ENCODE data around the gene TIMM44.
"Not testable (repeated sequence)": the region's sequence is repeated elsewhere in the genome, so short reads cannot be mapped to it uniquely, and the experiment has no call there.

TIMM44 gene

DNA sequence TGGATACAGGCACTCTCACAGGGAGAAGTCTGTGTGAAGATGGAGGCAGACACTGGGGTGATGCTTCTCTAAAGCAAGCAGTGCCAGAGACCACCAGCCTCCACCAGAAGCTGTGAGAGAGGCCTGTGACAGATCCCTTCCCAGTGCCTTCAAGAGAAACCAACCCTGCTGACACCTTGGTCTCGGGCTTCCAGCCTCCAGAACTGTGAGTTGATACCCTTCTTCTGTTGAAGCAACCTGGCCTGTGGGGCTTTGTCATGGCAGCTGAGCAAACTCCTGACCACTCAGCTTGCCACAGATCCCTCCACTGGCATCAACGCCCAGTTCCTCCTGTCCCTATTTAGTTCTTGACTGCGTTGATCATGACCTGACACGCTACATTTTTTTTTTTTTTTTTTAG lies 33.0 kb upstream of the TIMM44 start:
- no peak for DNase-seq

DNA sequence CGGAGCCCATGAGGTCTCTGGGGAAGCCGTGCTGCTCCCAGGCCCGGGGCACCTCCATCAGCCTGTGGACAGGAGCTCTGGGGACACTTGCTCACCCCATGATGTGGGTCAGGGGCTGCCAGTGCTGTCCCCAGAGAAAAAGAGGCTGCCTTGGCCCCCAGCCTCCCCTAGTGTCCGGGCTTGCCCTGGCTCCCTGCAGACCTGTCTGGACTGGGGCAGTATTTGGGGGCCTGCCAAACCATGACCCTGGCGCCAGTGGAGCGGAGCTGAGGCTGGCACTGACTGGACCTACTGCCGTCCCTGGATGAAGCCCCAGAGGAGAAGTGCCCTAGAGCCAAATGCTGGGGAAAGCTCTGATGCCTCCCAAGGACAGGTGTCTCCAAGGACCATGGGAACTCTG lies 31.6 kb upstream of the TIMM44 start:
- no peak for DNase-seq

DNA sequence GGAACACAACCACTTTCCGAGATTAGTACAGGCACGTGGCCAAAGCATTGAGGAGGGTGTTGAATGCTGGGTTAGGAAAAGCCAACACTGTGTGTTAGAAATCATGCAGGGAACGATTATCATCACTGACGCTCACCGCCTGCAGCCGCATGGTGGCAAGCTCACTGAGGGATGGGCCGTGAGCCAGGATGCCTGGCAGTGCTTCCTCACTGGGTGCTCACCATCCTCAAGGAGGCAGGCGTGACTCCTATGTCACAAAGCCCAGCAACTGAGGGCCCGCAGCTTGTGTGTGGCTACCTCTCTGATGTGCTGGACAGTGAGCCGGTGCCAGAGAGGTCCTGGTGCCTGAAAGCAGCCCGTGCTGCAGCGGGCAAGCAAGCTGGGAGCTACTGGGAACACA lies 30.4 kb upstream of the TIMM44 start:
- DNase-seq: no peak

DNA sequence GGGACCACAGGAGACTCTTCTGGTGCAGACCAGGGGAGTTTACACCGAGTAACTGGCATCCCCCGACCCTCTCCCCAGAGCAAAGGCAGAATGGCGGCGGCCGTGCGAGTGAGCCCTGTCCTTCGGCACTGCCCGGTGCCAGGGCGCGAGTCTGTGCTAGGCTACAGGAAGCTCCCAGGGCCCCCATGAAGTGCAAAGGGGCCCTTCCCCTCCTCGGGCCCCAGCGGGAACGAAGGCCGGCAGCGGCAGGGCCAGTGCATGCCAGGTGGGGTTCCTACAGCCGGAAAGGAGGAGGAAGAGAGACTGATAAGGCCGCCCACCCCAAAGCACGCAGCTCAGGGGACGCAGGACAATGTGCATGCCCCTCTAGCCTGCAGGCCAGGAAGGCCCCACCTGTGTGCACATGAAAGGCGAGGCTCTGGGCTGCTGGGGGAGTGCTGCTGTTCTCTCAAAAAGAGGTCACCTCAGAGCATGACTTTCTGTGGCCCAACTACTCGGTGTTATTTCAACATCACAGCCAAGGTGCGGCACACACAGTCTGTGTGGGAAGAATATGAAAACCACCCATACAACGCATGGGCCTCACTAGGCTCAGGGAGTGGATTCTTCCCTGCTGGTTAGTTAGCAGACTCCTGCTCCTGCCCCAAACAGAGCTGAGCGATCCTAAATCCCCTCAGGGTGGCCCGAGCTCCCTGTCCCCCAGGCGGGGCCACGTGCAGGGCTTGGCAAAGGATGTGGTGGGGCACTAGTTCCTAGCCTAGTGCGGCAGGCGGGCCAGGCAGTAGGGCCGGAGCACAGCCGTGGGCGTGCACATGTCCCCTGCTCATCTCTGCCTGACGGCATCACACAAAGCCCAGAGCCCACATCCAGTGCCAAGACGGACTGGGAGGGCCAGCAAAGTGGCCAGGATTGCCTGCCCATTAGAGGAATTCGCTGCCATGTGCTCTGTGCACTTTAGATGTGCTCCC lies 28.4 kb upstream of the TIMM44 start:
- DNase-seq: no peak

DNA sequence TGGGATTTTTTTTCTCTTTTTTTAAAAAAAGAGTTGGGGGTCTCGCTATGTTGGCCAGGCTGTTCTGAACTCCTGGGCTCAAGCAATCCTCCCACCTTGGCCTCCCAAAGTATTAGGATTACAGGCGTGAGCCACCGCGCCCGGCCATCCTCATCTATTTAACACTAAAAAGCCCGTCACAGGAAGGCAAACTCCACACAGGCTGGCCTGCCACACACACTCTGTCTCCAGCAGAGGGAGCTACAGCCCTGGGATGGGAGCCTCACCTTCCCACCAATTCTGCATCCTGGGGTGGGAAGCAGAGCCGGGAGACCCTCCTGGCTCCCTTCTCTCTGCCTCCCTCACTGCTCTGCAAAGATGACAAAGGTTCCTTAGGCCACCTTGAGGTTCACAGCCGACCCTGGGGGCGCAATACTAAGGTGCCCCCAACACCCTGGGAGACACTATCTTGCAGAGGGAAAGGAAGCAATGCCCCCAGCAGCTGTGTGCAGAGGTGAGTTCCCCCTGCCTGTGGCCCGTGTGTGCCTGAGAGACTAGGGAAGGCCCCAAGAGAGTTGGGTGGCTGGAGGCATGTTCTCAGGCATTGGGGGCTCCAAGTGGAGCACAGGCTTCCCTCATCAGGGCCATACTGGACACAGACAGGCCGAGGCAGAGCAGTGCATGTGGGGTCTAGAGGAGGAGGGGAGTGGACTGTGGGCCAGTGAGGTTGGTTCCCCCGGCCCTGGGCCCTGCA lies 27.4 kb upstream of the TIMM44 start:
- peak; percentile 26 for DNase-seq

DNA sequence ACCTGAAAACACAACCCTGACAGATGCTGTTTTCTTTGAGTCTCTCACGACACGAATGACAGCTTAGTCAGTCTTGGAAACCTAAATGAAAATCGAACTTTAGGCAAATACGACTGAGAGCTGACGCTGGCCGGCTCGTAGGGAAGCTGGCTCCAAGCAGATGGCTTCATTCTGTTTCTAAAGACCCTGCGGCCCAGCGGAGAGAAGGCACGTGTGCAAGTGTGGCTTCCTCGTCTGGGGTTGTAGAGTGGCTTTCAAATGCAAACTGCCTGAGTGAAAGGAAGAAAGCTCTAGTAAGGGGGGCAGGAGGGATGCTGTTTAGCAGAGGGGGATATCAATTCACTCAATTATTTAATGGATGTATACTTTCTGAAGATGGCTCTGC lies 26.1 kb upstream of the TIMM44 start:
- DNase-seq: no peak

DNA sequence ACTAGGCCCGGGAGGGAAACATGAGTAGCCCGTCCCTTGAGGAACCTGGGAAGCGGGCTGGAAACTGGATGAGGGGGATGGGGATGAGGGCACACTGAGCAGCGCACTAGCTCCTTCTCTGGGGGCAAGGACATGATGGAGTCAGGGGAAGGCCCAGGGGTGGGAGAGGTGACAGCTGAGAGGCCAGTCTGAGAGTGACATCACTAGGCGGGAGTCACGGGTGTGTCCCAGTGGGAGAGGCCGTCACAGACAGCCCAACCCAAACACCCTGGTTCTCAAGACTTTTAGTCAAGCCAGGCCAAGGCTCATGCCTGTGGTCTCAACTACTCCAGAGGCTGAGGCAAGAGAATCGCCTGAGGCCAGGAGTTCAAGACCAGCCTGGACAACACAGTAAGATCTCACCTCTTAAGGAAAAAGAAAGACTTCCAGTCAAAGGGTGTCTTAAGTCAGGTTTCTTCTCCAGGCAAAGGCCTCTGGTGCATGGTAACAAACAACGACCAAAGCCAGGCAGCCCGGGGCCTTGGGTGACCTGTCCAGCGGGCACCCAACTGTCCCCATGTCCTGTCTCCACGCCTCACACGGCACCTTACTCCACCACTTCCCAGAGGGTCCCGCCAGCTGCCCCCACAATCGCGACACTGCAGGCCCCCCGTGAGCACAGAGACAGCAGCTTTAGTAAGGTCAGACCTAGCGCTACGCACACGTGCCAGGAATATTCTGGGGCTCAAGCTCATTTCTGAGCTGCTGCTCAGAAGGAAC lies 25.5 kb upstream of the TIMM44 start:
- DNase-seq: no peak

DNA sequence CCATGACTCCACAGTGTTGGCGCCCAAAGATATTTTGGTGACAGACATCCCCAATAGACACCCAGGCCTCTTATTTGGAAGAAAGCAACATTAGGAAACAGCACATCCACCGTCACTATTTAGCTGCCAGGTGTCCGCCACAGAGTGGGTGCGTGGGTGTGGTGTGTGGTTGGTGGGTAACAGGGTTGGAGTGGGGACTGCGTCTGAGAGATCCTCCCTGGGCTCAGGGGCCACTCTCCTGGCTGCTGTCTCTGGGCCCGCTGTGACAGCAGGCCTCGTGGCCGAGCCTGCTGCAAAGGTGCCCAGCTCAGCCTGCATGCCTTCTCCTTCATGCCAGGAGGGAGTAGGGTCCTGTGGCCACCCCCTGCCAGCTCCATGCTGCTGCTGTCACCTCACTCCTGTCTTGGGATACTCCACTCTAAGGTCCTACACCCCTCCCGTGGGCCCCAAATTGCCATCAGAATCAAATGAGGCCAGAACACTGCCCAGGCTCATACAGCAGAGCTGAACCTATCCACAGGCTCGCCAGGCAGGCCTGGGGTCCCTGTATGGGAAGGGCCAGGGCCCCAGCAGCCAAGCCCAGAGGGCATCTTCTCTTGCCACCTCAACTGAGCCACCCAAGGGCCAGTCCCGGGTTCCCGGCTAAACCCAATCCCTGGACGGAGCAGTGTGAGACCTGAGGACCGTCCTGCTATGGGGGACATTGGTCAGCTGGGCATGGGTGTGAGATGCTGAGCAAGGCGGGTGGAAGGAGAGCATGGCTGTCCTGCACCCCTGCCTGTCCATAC lies 24.7 kb upstream of the TIMM44 start:
- DNase-seq: no peak

DNA sequence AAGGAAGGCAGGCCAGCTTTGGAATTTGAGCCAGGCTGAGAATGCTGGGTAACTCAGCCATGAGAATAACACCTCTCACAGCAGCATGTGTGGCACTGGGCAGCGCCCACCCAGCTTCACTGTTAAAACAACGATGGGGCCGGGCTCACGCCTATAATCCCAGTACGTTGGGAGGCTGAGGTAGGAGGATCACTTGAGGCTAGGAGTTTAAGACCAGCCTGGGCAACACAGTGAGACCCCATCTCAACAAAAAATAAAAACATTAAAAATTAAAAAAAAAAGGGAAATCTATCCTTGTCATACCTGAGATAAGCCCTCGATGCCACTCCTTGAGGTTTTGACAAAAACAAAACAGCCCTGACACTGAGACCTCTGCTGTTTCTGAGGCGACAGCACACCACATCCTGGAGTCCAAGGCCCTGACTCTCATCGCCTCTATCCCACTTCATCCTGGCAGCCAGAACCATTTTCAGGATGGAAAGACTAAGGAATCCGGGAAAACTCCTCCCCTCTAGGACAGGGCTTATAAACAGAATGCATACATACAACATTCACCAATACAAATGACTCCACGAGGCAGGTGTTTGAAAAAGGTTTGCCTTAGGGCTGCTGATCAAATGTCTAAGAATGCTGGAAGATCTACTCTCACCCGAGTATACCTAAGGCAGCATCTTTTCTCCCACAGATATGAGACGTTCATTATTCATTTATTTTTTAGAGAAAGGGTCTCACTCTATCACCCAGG lies 22.6 kb upstream of the TIMM44 start:
- no peak for DNase-seq

DNA sequence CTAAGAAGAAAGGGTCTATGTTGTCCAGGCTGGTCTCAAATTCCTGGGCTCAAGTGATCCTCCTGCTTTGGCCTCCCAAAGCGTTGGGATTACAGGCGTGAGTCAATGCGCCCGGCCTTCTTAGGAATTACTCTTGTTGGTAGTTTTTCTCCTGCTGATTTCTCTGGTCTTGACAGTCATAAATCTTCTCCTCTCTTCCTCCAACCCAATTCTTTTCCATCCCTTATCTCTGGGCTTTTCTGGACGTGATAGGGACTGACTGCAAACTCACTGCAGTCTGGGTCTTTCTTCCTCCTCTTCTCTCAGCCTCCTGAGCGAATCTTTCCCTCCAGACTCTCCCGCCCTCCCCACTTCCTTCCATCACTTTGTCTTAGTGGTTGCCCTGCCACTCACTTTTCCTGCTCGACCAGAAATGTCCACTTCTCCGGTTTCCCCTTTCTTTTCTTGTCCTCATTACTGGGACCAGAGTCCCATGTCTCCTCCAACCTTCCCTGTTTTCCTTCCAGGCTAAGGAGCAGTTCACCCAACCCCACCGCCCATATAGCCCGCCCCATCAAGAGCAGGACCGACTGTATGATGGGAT lies 21.9 kb upstream of the TIMM44 start:
- DNase-seq: no peak

DNA sequence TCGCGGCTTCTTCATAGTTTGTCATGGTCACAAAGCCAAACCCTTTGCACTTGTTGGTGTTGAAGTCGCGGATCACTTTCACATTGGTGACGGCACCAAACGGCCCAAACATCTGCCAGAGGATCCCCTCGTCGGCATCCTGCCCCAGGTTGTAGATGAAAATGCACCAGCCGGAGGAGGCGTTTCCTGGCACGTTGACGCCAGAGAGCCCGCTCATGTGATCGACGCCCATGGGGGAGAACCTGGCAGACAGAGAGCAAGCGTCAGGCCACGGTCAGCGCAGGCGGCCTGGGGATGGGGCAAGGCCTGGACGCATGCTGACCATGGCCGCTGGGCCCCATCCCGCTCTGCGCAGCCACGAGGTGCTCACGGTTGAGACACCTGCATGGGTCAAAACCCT lies 20.1 kb upstream of the TIMM44 start:
- no peak for DNase-seq

DNA sequence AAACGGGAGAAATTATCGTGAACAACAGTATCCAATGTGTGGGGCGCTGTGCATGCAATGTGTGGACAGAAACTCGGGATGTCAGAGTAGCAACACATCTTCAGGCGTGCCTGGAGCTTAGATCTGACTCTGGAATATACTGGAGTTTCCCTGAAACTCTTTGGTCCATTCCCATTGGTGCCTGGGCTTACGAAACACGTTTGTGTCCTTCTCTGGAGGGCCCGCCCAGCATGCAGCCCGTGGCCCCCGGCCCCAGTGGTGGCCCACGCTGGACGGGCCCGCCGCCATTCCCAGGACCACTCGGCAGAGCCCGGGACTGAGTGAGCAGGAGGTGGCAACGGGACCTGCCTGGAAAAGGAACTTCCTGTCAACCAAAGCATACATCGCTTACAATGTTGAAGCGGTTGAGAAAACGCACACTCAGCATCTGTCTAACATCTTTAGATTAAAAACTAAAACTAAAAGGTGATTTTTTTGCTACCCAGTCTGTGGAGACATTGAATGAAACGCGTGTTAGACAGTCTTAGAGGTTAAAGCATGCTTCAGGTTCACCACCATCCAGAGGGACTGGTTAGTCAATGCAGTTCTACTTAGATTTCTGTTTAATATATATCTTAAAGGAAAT lies 19.3 kb upstream of the TIMM44 start:
- no peak for DNase-seq

DNA sequence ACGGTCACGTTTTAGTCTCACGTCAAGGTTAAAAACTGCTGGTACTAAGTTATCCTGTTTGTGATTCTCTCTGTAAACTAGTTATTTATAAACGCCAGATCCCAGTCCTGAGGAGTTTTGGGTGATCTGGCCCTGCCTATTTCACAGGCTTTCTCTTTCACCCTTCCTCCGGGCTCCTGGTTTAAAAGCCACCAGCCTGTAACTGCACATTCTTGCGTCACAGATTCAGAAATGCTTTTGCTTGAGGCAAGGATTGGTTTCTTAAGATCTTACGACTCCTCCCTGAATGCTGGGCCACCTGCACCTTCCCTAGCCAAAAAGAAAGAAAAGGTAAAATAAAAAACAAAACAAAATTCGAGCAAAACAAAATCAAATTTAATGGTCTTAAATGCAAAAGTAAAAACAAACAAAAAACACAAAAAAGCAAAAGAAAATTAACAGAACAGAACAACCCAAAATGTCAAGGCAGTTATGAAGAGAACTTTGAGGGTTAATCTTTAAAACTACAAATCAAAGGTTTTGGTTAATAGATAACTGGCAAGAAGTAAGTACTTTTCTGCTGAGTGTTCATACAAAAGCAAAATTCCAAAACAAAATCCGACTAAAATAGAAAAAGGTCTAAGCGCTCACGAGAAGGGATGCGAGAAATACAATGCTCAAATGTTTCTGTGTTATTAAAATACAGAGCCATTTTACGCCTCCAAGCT lies 18.6 kb upstream of the TIMM44 start:
- no peak for DNase-seq

DNA sequence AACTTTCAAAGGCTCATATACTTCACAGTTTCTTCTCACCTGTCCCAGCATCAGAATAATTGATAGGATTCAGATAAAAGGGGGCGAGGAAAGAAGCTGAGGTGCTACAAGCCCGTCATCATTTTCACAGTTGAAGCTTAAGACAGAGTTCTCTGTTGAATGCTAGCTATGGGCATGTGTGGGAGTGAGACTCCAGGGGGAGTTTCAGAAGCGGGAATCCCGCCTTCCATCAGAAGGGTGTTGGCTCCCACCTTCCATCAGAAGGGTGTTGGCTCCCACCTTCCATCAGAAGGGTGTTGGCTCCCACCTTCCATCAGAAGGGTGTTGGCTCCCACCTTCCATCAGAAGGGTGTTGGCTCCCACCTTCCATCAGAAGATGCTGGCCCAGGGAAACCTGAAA lies 17.6 kb upstream of the TIMM44 start:
- not testable (repeated sequence) for DNase-seq

DNA sequence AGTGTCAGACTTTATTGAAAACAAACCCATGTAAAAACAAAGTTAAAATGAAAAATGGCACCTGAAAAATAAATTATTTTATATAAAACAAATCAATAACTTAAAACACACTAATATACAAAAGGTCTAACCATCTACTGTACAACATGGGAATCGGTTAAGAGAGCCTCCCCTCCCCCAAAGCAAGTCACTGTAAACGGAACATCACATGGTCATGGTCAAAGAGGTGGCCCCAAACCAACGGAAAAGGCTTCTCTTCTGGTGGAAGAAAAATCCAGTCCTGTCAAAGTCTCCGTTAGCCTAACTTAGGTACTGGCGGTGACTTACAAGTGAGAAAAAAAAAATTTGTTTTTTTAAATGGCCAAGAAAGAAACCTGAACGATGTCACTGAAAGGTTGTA lies 15.7 kb upstream of the TIMM44 start:
- DNase-seq: no peak

DNA sequence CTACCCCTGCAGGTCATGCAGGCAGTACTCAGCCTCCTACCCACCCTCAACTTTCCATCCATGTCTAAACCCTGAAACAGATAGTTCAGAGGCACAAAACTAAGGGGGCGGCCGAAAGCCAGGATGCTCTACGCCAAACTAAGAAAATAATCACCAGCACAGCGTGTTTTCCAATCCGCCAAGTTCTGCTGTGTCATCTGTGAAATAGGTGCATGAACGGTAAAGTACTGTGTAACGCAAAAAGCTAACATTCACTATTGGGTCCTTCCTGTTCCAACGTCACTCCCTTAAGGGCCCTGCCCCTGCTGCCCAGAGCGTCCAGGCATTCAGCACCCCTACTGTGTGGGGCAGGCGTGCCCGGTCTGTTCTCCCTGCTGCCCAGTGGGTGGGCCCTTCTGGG lies 12.2 kb upstream of the TIMM44 start:
- DNase-seq: no peak

DNA sequence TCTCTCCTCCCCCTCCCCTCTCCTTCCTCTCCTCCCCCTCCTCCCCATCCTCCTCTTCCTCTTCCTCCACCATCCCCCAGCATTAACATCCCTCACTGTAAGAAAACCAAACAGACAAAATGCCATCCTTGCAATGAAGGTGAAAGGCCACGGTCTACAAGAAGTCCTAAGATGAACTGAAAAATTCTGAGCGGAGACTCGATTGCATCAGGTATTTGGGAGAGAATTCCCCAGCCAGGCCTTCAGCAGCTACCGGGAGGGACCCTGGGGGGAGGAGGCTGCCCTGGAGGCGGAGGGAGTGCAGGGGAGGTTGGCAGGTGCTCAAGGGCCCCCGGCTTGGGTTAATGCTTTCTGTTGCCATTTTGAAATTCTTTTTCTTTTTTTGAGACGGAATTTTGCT lies 10.1 kb upstream of the TIMM44 start:
- DNase-seq: no peak

DNA sequence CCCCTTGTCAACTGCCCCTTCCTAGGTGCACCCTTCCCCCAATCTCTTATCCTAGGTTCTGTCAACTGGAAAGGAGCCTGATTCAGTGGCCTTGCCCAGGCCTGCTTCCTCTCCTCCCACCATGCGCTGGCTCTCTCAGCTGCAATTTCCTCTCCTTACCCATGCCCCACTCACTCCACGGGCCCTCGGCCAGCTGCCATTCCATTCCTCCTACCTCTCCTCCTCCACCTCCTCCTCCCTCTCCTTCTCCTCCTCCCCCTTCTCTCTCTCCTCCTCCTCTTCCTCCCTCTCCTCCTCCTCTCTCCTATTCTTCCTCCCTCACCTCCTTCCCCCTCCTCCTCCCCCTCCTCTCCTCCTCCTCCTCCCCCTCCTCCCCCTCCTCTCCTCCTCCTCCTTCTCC lies 9.6 kb upstream of the TIMM44 start:
- DNase-seq: peak; percentile 38

DNA sequence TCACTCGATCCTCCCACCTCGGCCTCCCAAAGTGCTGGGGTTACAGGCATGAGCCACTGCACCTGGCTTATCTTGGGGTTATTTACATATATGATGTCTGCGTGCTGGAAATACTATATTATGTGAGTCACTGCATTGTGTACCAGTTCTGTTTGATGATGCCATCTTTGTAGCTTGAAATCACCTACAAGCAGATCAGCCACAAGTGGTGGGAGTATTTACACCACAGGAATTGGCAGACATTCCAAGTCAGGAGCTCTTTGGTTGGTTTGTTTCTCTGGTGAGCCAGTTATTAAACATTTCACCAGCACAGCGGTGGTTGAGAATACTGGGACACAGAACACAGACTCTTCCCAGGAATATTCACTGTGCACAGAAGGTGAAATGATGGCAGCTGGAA lies 4.5 kb upstream of the TIMM44 start:
- DNase-seq: no peak

DNA sequence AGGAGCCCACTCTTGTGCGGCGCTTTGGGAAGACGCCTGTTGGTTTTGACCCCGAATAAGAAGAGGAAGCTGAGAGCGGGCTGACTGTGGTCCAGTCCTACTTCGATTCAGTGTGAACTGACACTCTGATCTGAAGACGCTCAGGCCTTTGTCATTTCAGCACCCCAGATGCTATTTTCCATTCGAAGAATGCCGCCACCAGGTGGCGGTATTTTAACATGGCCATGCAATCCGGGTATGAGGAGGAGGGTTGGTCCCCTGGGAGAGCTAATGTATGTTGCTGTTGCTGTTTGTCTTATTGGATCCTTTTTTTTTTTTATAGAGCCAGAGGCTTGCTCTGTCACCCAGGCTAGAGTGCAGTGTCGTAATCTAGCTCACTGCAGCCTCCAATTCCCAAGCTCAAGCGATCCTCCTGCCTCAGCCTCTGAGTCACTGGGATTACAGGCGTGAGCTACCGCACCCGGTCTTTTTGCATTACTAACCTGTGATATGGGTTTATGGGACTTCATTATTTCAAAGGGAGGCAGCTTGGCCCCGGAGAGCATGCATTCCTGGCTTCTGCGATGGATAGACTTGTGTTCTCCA lies 803 bp upstream of the TIMM44 start:
- DNase-seq: peak; percentile 93
